ENCODE data around the gene TENM3.

GRCh38 chr4:182426901-182427300 lies 183.7 kb downstream of the TENM3 start:
- TF ChIP-seq POLR2A (IDR thresholded peaks at IDR 0.05), result no peak
- TF ChIP-seq, protein P1, sequence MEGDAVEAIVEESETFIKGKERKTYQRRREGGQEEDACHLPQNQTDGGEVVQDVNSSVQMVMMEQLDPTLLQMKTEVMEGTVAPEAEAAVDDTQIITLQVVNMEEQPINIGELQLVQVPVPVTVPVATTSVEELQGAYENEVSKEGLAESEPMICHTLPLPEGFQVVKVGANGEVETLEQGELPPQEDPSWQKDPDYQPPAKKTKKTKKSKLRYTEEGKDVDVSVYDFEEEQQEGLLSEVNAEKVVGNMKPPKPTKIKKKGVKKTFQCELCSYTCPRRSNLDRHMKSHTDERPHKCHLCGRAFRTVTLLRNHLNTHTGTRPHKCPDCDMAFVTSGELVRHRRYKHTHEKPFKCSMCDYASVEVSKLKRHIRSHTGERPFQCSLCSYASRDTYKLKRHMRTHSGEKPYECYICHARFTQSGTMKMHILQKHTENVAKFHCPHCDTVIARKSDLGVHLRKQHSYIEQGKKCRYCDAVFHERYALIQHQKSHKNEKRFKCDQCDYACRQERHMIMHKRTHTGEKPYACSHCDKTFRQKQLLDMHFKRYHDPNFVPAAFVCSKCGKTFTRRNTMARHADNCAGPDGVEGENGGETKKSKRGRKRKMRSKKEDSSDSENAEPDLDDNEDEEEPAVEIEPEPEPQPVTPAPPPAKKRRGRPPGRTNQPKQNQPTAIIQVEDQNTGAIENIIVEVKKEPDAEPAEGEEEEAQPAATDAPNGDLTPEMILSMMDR (IDR thresholded peaks at IDR 0.05), result no peak

Data from adrenal gland (tissue), 5 donors.